ENCODE data around the gene IL15RA. TPM values are rescaled to one million over a fixed set of nuclear protein-coding genes. Genes with fewer than 3 reads are reported as not detected.
"Not testable (repeated sequence)": the region's sequence is repeated elsewhere in the genome, so short reads cannot be mapped to it uniquely, and the experiment has no call there.

Gene IL15RA
- total RNA-seq, 1 experiment from 2014 or later: 11.0 TPM

DNA sequence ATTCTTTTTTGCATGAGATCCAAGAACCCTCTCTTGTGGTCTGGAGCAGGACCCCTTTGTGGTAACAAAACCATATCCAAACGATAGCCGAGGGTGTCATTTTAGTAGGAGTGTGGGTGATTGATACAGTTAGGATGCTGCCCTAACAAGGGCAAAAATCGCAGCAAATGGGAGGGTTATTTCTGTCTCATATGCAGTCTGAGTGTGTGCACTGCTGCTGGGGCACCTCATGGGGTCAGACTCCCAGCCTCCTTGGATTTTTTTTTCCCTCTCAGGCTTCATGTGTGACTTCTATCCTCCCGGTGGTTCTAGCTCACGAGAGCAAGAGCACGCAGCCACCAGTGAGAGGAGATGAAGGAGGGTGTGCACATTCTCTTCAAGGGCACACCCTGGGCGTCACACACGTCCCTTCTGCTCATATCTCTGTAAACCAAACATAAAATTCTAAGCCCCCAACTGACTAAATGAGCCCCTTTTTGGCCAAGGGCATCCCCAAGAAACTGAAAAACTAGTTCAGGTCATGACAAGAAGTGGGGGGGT, 28.6 kb upstream of the IL15RA start:
- H3K4me1 ChIP-seq (ENCODE audit: control insufficient read depth, insufficient read depth, low read length): no peaks in the 10 kb centered on the region
- no peaks in the 10 kb centered on the region for H3K27me3 ChIP-seq (ENCODE audit: control insufficient read depth, insufficient read depth, low read length)
- no peaks in the 10 kb centered on the region for H3K36me3 ChIP-seq (ENCODE audit: control insufficient read depth, insufficient read depth, low read length)
- ATAC-seq (no peak), DNase-seq (ENCODE audit: low read depth, low spot score) (no peak)
- intact Hi-C loops (cut with micrococcal nuclease; ENCODE audit: unreplicated experiment): no loop called here
- in situ Hi-C loops (cut with HindIII; ENCODE audit: low pct_unique_long_range_greater_than_20kb, low sequenced_read_pairs): no loop called here
- no peak overlapping the region for H3K4me3 ChIP-seq (ENCODE audit: low read depth in 2 of 2, low read length in 2 of 2)
- BruUV-seq (replicated peaks): no TSS peak
- POLR2A ChIA-PET: no interaction called here
- H3K9me3 ChIP-seq (ENCODE audit: control insufficient read depth, insufficient read depth, low read depth, low read length): peaks cover 4% of the 10 kb centered on the region; the same call in 1 of the 2 replicates
- CTCF ChIA-PET: no interaction called here
- TF ChIP-seq POLR2AphosphoS5 (IDR thresholded peaks at IDR 0.05; ENCODE audit: low read depth, low read length) (no peak), SIN3A (IDR thresholded peaks at IDR 0.05; ENCODE audit: borderline replicate concordance, insufficient read depth, low read depth, low read length) (no peak), CTCF (IDR thresholded peaks at IDR 0.05) (no peak), REST (IDR thresholded peaks at IDR 0.05; ENCODE audit: insufficient read depth in 1 of 2, low read depth in 2 of 2, low read length in 1 of 2) (no peak), TCF7L2 (IDR thresholded peaks at IDR 0.05; ENCODE audit: low read depth, low read length) (no peak)
- H3K27ac ChIP-seq (ENCODE audit: low read length): no peak overlapping the region

DNA sequence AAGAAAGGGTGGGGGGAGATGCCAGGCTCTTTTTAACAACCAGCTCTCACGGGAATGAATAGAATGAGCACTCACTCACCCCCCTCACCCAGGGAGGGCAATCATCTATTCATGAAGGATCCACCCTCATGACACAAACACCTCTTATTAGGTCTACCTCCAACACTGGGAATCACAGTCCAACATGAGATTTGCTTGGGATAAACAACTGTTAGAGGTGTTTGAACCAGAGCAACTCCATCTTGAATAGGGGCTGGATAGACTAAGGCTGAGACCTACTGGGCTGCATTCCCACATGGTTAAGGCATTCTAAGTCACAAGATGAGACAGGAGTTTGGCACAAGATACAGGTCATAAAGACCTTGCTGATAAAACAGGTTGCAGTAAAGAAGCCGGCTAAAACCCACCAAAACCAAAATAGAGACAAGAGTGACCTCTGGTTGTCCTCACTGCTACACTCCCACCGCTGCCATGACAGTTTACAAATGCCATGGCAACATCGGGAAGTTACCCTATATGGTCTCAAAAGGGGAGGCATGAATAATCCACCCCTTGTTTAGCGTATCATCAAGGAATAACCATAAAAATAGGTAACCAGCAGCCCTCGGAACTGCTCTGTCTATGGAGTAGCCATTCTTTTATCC, 27.9 kb upstream of the IL15RA start:
- POLR2A ChIA-PET; DNase-seq (ENCODE audit: low read depth, low spot score); H3K9me3 ChIP-seq (ENCODE audit: control insufficient read depth, insufficient read depth, low read depth, low read length); BruUV-seq (replicated peaks); H3K27ac ChIP-seq (ENCODE audit: low read length); H3K36me3 ChIP-seq (ENCODE audit: control insufficient read depth, insufficient read depth, low read length); H3K4me1 ChIP-seq (ENCODE audit: control insufficient read depth, insufficient read depth, low read length); CTCF ChIA-PET; ATAC-seq; H3K27me3 ChIP-seq (ENCODE audit: control insufficient read depth, insufficient read depth, low read length); intact Hi-C loops (cut with micrococcal nuclease; ENCODE audit: unreplicated experiment); in situ Hi-C loops (cut with HindIII; ENCODE audit: low pct_unique_long_range_greater_than_20kb, low sequenced_read_pairs); H3K4me3 ChIP-seq (ENCODE audit: low read depth in 2 of 2, low read length in 2 of 2): not testable (repeated sequence)

DNA sequence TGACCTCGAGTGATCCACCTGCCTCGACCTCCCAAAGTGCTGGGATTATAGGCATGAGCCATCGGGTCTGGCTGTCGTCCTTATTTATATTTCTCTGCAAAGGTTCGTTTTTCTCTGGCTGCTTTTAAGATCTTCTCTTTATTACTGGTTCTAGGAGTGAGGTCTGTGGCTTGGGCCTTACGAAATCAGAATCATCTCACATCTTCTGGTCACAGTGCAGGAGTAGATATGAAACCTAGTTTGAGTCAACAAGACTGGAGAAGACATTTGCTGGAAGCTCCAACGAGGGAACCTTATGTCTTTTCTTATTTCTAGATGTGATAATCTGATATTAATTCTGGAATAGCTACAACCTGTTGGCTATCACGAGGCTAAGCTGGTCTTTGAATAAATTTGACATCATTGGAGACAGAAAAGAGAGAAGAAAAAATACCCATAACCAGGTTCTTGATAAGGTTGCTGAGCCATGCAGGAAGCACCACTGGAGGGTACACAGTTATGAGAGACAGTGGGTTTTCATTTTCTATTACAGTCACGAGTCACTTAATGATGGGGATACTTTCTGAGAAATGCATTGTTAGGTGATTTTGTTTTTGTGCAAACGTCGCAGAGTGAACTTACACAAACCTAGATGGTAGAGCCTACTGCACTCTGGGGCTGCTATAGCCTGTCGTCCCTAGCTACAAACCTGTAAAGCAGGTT, 25.6 kb upstream of the IL15RA start:
- Histone ChIP-seq H3K9me3 (ENCODE audit: control insufficient read depth, insufficient read depth, low read depth, low read length) (peaks cover 4% of the 10 kb centered on the region; the same call in 1 of the 2 replicates), H3K4me1 (ENCODE audit: control insufficient read depth, insufficient read depth, low read length) (no peaks in the 10 kb centered on the region), H3K27me3 (ENCODE audit: control insufficient read depth, insufficient read depth, low read length) (no peaks in the 10 kb centered on the region), H3K36me3 (ENCODE audit: control insufficient read depth, insufficient read depth, low read length) (no peaks in the 10 kb centered on the region), H3K27ac (ENCODE audit: low read length) (no peak overlapping the region), H3K4me3 (ENCODE audit: low read depth in 2 of 2, low read length in 2 of 2) (no peak overlapping the region)
- in situ Hi-C loops (cut with HindIII; ENCODE audit: low pct_unique_long_range_greater_than_20kb, low sequenced_read_pairs) (no loop called here), intact Hi-C loops (cut with micrococcal nuclease; ENCODE audit: unreplicated experiment) (no loop called here)
- ATAC-seq: no peak
- TF ChIP-seq SIN3A (IDR thresholded peaks at IDR 0.05; ENCODE audit: borderline replicate concordance, insufficient read depth, low read depth, low read length) (no peak), REST (IDR thresholded peaks at IDR 0.05; ENCODE audit: insufficient read depth in 1 of 2, low read depth in 2 of 2, low read length in 1 of 2) (no peak), POLR2AphosphoS5 (IDR thresholded peaks at IDR 0.05; ENCODE audit: low read depth, low read length) (no peak), CTCF (IDR thresholded peaks at IDR 0.05) (no peak), TCF7L2 (IDR thresholded peaks at IDR 0.05; ENCODE audit: low read depth, low read length) (no peak)
- BruUV-seq (replicated peaks): no TSS peak
- ChIA-PET POLR2A (no interaction called here), CTCF (no interaction called here)
- no peak for DNase-seq (ENCODE audit: low read depth, low spot score)
